Stimulated activated CD4-positive, alpha-beta T cell treated with anti-CD3 and anti-CD28 coated beads, Interleukin-2, amount 100 ng/mL, for 24 hours (primary cell): Measurements from ENCODE around the gene MMS19.

Experiments
- DNase-seq, 2 donors: peaks; one replicate each; pipeline ENCODE4 v3.0.0-alpha.2; 2020

Gene MMS19

GRCh38 chr10:97412891-97413304 is 85.3 kb downstream of the MMS19 start:
- peak; percentile 69 to 76 for DNase-seq

GRCh38 chr10:97411406-97411805 is 86.8 kb downstream of the MMS19 start:
- DNase-seq: no peak

- DNase-seq: no peak
Measured at GRCh38 chr10:97408496-97408992, 89.7 kb downstream of the MMS19 start.
